Choroid plexus epithelial cell (primary cell): ENCODE measurements around the gene USP34.
"Not testable (repeated sequence)": the region's sequence is repeated elsewhere in the genome, so short reads cannot be mapped to it uniquely, and the experiment has no call there.

Source experiments
- DNase-seq: peaks from one replicate; pipeline ENCODE4 v3.0.0-alpha.2; 2010; ENCODE audit warnings: low read depth
- H3K4me3 ChIP-seq: 2 replicates; pipeline ENCODE4 v1.5.1; 2011; ENCODE audit warnings: low read depth, mild to moderate bottlenecking, control low read depth, low read length, moderate library complexity
- TF ChIP-seq, protein P1 (sequence below): conservative IDR thresholded peaks from 2 replicates; pipeline ENCODE4 v1.5.1; 2011; ENCODE audit warnings: low read depth, mild to moderate bottlenecking, control low read depth, inconsistent platforms, low read length, moderate library complexity

The USP34 gene

DNA sequence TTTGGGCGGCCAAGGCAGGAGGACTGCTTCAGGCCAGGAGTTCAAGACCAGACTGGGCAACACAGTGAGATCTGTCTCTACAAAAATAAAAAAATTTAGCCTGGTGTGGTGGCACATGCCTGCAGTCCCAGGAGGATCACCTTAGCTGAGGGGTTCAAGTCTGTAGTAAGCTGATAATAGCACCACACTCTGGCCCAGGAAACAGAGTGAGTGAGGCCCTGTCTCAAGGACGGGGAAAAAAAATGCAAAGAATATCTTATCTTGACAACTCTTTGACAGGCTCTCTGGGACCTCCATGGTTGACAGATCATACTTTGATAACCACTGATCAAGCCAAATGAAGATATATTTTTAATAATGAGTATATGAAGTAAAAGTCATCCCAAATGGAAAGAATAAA lies 22.7 kb downstream of the USP34 start:
- TF ChIP-seq, protein P1, sequence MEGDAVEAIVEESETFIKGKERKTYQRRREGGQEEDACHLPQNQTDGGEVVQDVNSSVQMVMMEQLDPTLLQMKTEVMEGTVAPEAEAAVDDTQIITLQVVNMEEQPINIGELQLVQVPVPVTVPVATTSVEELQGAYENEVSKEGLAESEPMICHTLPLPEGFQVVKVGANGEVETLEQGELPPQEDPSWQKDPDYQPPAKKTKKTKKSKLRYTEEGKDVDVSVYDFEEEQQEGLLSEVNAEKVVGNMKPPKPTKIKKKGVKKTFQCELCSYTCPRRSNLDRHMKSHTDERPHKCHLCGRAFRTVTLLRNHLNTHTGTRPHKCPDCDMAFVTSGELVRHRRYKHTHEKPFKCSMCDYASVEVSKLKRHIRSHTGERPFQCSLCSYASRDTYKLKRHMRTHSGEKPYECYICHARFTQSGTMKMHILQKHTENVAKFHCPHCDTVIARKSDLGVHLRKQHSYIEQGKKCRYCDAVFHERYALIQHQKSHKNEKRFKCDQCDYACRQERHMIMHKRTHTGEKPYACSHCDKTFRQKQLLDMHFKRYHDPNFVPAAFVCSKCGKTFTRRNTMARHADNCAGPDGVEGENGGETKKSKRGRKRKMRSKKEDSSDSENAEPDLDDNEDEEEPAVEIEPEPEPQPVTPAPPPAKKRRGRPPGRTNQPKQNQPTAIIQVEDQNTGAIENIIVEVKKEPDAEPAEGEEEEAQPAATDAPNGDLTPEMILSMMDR = no peak
- H3K4me3 ChIP-seq = no peak overlapping the region
- DNase-seq = no peak

DNA sequence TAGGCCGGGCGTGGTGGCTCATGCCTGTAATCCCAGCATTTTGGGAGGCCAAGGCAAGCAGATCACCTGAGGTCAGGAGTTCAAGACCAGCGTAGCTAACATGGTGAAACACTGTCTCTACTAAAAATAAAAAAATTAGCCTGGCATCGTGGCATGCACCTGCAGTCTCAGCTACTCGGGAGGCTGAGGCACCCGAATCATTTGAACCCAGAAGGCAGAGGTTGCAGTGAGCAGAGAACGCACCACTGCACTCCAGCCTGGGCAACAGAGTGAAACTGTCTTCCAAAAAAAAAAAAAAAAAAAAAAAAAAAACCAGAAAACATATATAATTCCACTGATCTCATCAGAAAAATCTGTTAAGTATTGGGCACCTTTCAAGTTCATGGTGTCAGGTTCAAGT lies 23.9 kb downstream of the USP34 start:
- DNase-seq, H3K4me3 ChIP-seq: not testable (repeated sequence)

DNA sequence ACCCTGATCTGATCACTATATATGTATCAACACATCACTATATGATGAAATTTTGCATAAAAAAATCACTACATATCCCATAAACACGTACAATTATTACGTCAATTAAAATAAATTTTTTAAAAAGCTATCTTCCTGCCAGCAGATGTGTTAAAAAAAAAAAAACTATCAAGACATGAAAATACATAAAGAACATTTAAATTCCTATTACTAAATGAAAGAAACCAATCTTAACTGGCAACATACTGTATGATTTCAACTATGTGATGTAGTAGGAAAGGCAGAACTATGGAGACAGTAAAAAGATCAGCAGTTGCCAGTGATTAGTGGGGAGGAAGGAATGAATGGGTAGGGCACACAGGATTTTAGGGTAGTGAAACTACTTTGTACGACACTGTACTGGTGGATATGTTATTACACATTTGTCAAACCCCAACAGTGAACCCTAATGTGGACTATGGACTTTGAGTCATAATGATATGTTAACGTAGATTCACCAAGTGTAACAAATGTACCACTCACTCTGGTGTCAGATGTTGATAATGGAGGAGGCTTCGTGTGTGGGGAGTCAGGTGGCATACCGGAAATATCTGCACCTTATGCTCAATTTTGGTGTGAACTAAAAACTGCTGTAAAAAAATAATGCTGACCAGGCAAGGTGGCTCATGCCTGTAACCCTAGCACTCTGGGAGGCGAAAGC lies 27.4 kb downstream of the USP34 start:
- DNase-seq = no peak
- TF ChIP-seq, protein P1 = no peak

DNA sequence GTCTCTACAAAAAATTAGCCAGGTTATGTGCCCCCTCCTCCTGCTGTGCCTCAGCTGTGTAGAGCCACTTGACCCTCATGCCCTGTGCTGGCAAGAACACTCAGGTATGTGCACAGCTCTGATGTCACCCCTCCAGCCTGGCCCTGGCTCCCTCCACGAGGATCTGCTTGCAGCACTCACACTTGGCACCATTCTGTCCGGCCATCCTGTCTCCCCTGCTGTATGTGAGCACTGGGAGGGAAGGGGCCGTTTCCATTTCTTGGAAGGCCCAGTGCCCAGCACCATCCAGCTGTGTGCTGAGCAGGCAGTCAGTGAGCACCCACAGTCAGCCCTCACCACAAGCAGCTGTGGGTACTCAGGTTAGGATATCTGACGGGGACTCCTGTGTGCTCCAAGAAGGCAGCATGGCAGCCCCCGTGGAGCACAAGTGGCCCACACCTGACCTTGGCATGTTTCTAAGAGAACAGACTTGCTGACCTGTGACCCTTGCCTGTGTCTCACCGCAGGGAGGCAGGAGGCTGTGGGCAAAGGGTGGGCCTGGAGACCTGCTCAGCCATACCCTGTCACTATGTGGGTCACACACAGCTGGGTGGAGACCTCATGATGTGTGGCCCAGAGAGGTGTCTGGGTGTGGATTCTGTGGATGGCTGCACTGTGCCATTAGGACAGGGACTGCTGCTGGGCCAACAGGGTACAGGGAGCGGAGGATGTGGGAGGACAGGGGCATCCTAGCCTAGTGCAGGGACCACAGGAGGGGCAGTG lies 31.5 kb downstream of the USP34 start:
- DNase-seq = no peak
- H3K4me3 ChIP-seq = no peak overlapping the region
- TF ChIP-seq, protein P1 = no peak

More for the DNA sequence above, 27.4 kb downstream of the USP34 start:
- H3K4me3 ChIP-seq = no peak overlapping the region

DNA sequence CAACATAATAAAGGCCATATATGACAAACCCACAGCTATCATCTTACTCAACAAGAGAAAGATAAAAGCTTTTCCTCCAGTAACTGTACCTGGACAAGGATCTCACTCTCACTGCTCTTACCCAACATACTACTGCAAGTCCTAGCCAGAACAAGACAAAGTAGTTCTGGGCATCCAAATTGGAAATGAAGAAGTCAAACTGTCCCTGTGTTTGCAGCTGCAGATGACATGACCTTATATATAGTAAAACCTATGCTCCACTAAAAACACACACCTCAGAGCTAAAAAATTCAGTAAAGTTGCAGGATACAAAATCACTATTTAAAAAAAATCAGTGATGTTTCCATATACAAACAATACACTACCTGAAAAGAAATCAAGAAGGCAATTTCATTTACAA lies 32.2 kb downstream of the USP34 start:
- TF ChIP-seq, protein P1 = no peak
- H3K4me3 ChIP-seq = no peak overlapping the region
- DNase-seq = no peak

DNA sequence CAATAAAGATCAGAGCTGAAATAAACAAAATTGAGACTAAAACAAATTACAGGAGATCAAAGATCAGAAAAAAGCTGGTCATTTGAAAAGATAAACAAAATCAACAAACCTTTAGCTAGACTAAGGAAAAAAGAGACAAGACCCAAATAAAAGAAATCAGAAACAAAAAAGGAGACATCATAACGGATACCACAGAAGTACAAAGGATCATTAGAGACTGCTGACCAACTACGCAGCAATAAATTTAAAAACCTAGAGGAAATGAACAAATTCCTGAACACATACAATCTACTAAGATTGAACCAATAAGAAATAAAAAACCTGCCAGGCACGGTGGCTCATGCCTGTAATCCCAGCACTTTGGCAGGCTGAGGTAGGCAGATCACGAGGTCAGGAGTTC lies 33.7 kb downstream of the USP34 start:
- H3K4me3 ChIP-seq = no peak overlapping the region
- no peak for DNase-seq
- TF ChIP-seq, protein P1 = no peak

DNA sequence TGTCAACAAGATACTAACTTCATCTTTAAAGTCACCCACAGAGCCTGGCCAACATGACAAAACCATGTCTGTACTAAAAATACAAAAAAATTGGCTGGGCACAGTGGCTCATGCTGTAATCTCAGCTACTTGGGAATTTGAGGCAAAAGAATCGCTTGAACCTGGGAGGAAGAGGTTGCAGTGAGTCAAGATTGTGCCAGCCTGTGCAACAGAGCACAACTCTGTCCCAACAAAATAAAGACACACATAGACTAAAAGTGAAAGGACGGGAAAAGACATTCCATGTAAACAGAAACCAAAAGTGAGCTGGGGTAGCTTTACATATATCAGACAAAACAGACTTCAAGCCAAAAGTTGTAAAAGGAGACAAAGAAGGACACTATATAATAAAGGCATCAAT lies 34.8 kb downstream of the USP34 start:
- no peak overlapping the region for H3K4me3 ChIP-seq
- TF ChIP-seq, protein P1 = no peak
- DNase-seq = peak; percentile 50
